ENCODE data around the gene EFCAB6.

EFCAB6 gene

GRCh38 chr22:43643387-43643786, 168.7 kb downstream of the EFCAB6 start:
- Histone ChIP-seq H3K4me1 (ENCODE audit: control insufficient read depth, insufficient read depth, low read length) (no peaks in the 10 kb centered on the region), H3K9ac (ENCODE audit: low read length) (no peak overlapping the region), H3K27me3 (ENCODE audit: control insufficient read depth, insufficient read depth, low read length) (no peaks in the 10 kb centered on the region), H3K36me3 (ENCODE audit: control insufficient read depth, insufficient read depth, low read length) (no peaks in the 10 kb centered on the region), H3K9me3 (ENCODE audit: control insufficient read depth, low read length) (no peaks in the 10 kb centered on the region), H3K4me3 (ENCODE audit: low read length) (no peak overlapping the region)

GRCh38 chr22:43642319-43643206, 169.5 kb downstream of the EFCAB6 start:
- Histone ChIP-seq H3K4me3 (ENCODE audit: low read length) (no peak overlapping the region), H3K9ac (ENCODE audit: low read length) (no peak overlapping the region), H3K36me3 (ENCODE audit: control insufficient read depth, insufficient read depth, low read length) (no peaks in the 10 kb centered on the region), H3K9me3 (ENCODE audit: control insufficient read depth, low read length) (no peaks in the 10 kb centered on the region), H3K27me3 (ENCODE audit: control insufficient read depth, insufficient read depth, low read length) (no peaks in the 10 kb centered on the region), H3K4me1 (ENCODE audit: control insufficient read depth, insufficient read depth, low read length) (no peaks in the 10 kb centered on the region)

DNA sequence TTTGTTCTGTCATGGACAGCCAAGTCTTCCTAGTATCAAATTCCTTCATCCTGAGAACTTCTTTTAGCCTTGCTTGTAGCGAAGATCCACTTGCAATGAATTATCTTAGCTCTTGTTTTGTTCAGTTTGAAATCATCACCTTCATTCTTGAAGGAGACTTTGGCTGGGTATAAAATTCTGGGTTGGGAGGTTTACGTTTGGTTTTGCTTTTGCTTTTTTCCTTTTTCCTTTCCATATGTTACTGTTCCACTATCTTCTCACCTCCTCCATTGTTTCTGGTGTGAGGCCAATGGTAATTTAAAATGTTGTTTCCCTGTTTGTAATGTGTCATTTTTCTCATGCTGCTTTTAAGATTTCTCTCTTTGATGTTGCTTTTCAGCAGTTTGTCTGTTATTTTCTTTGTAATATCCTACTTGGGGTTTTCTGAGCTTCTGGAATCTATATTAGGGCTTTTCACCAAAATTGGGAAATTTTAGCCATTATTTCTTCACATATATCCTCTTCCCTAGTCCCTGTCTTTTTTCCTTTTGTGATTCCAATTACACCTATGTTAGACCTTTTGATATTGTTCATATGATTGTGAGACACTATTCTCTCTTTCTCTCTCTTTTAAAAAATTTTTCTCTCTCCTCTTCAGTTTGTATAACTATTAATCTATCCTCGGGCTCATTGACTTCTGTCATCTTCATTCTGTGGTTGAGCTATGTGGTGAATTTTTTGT, 172.7 kb downstream of the EFCAB6 start:
- H3K4me1 ChIP-seq (ENCODE audit: control insufficient read depth, insufficient read depth, low read length) = no peaks in the 10 kb centered on the region
- H3K4me3 ChIP-seq (ENCODE audit: low read length) = no peak overlapping the region
- no peaks in the 10 kb centered on the region for H3K36me3 ChIP-seq (ENCODE audit: control insufficient read depth, insufficient read depth, low read length)
- H3K9me3 ChIP-seq (ENCODE audit: control insufficient read depth, low read length) = no peaks in the 10 kb centered on the region
- no peaks in the 10 kb centered on the region for H3K27me3 ChIP-seq (ENCODE audit: control insufficient read depth, insufficient read depth, low read length)
- H3K9ac ChIP-seq (ENCODE audit: low read length) = no peak overlapping the region

DNA sequence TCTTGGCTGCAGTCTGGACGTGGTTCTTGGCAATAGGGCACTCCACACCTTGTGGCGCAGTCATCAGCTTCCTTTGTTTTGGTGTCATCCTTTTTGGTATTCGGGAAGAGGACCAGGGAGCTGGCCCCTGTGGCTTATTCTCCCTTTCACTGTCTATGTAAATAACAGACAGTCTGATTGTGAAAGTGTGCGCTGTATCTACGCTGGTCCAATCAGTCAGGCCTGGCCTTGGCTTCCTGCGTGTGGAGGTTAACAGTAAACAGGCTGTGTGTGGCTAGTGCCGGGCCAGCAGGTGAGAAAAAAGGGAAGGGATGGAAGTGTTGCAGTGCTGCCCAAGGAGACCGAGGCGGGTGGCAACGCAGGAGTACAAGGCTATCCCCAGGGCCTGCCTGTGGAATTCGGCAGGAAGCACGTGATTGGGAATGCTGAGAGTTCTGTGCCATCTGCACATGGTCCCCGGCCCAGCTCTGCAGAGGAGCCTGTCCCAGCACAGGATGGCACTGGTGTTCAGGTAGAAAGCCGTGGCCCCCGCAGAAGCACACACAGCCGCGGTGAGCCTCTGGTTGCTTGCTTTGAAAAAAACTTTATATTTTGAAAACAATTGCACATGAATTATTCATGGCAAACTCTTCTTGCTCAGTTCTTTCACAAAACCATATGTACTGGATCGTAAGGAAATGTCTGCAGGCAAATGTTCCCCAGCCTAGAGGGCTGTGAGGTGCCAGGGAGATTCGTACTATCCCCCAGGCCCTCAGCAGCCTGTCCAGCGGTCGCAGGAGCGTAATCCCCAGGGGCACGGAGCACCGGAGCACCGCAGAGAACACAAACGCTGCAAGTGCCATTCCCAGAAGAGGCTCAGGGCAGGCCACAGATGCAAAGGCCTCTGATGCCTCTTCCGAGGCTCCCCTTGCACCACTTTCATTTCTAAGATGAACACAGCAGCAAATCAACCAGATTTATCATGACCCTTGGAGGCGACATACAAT, 174.5 kb downstream of the EFCAB6 start:
- Histone ChIP-seq H3K4me1 (ENCODE audit: control insufficient read depth, insufficient read depth, low read length) (no peaks in the 10 kb centered on the region), H3K36me3 (ENCODE audit: control insufficient read depth, insufficient read depth, low read length) (no peaks in the 10 kb centered on the region), H3K9ac (ENCODE audit: low read length) (no peak overlapping the region), H3K9me3 (ENCODE audit: control insufficient read depth, low read length) (no peaks in the 10 kb centered on the region), H3K27me3 (ENCODE audit: control insufficient read depth, insufficient read depth, low read length) (no peaks in the 10 kb centered on the region), H3K4me3 (ENCODE audit: low read length) (no peak overlapping the region)

- Histone ChIP-seq H3K4me1 (ENCODE audit: control insufficient read depth, insufficient read depth, low read length) (no peaks in the 10 kb centered on the region), H3K9ac (ENCODE audit: low read length) (no peak overlapping the region), H3K9me3 (ENCODE audit: control insufficient read depth, low read length) (no peaks in the 10 kb centered on the region)
These were observed 176.0 kb downstream of the EFCAB6 start for GRCh38 chr22:43636086-43636485.

DNA sequence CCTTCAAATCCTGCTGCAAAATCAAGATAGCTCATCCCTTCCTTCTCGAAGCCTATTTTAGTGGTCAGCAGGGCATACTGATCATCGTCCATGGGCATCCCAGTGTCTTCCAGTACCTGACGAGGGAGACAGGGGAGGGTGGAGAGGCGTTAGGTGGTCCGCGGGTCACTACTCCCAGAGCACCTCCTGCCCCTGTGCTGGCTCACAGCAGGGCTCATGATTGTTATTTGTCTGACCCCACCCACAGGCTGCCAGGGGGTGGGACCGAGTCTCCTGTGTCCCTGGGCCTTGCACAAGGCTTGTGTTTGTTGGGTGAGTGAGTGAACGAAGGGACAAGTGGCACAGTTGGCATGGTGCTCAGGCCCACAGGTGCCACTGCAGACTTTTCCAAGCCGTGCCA, 177.0 kb downstream of the EFCAB6 start:
- H3K4me1 ChIP-seq (ENCODE audit: control insufficient read depth, insufficient read depth, low read length) = no peaks in the 10 kb centered on the region
- no peak overlapping the region for H3K4me3 ChIP-seq (ENCODE audit: low read length)
- H3K27me3 ChIP-seq (ENCODE audit: control insufficient read depth, insufficient read depth, low read length) = no peaks in the 10 kb centered on the region
- H3K36me3 ChIP-seq (ENCODE audit: control insufficient read depth, insufficient read depth, low read length) = no peaks in the 10 kb centered on the region
- no peaks in the 10 kb centered on the region for H3K9me3 ChIP-seq (ENCODE audit: control insufficient read depth, low read length)
- H3K9ac ChIP-seq (ENCODE audit: low read length) = no peak overlapping the region

More at GRCh38 chr22:43636086-43636485, 176.0 kb downstream of the EFCAB6 start:
- Histone ChIP-seq H3K36me3 (ENCODE audit: control insufficient read depth, insufficient read depth, low read length) (no peaks in the 10 kb centered on the region), H3K4me3 (ENCODE audit: low read length) (no peak overlapping the region), H3K27me3 (ENCODE audit: control insufficient read depth, insufficient read depth, low read length) (no peaks in the 10 kb centered on the region)

DNA sequence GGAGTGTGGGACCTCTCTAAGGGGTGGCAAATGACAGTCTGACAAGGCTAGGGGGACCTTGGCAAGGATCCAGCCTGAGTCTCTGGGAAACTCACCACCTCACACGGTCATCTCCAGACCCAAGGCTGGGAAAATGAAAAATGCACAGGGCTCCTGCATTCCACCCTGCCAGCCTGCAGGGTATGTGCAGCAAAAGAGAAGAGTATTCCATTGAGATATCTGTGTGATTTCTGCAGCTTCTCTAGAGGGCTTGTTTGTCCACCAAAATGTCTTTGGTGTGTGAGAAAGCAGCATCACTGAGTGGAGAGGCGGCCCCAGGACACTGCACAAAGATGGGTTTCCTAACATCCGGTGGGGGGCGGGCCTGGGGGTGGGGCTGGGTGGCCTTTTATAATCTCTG, 177.8 kb downstream of the EFCAB6 start:
- Histone ChIP-seq H3K4me3 (ENCODE audit: low read length) (no peak overlapping the region), H3K9ac (ENCODE audit: low read length) (no peak overlapping the region), H3K4me1 (ENCODE audit: control insufficient read depth, insufficient read depth, low read length) (no peaks in the 10 kb centered on the region), H3K36me3 (ENCODE audit: control insufficient read depth, insufficient read depth, low read length) (no peaks in the 10 kb centered on the region), H3K27me3 (ENCODE audit: control insufficient read depth, insufficient read depth, low read length) (no peaks in the 10 kb centered on the region), H3K9me3 (ENCODE audit: control insufficient read depth, low read length) (no peaks in the 10 kb centered on the region)

DNA sequence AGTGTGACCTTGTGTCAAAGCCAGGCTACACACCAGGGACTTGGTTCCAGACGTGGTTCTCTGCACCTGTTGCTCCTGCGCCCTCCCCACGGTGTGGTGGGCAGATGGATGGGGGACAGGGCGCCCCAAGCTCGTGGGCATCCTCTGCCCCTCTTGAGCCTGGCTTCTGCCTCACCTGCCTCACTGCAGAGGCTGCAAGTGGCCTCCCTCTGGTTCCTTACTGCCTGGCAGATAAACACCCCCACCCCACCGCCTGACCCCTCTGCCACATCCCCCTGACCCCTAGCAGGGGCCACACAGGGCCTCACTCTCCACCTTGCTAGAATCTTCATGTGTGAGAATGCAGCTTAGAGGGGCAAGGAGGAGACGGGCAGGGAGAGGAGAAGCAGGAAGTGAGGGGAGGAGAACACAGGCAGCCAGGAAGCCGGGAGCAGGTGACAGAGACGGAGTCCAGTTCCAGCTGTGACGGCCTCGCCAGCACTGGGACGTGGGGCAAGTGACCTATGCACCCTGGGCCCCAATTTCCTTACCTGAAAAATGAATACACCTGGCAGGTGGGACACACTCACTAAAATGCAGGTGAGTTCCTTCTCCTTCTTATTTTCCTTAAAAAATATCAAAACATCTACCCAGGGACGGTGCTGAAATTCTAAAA, 178.3 kb downstream of the EFCAB6 start:
- no peaks in the 10 kb centered on the region for H3K36me3 ChIP-seq (ENCODE audit: control insufficient read depth, insufficient read depth, low read length)
- no peak overlapping the region for H3K9ac ChIP-seq (ENCODE audit: low read length)
- no peaks in the 10 kb centered on the region for H3K9me3 ChIP-seq (ENCODE audit: control insufficient read depth, low read length)
- H3K4me3 ChIP-seq (ENCODE audit: low read length) = no peak overlapping the region
- no peaks in the 10 kb centered on the region for H3K27me3 ChIP-seq (ENCODE audit: control insufficient read depth, insufficient read depth, low read length)
- no peaks in the 10 kb centered on the region for H3K4me1 ChIP-seq (ENCODE audit: control insufficient read depth, insufficient read depth, low read length)

- H3K36me3 ChIP-seq (ENCODE audit: control insufficient read depth, insufficient read depth, low read length) = no peaks in the 10 kb centered on the region
These were observed 180.3 kb downstream of the EFCAB6 start for GRCh38 chr22:43631846-43632245.

DNA sequence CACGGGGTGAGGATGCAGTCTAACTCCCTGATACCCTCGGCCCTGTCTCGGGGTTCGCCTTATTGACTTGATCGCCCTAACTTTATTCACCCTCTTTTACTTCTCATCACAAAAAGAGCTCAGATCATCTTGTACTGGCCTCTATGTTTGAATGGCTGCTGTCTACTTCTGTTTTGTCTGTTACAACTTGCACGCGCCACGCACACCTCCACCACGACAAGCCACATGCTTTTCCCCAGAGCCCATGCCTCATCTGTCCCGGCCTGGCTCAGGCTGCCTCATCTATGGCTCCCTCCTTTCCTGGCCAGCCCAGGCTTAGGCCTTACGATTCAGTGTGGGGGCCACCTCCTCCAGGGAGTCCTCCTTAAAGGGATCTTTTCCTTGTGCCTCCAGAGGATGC, 180.9 kb downstream of the EFCAB6 start:
- H3K4me3 ChIP-seq (ENCODE audit: low read length) = no peak overlapping the region
- H3K27me3 ChIP-seq (ENCODE audit: control insufficient read depth, insufficient read depth, low read length) = no peaks in the 10 kb centered on the region
- H3K9me3 ChIP-seq (ENCODE audit: control insufficient read depth, low read length) = no peaks in the 10 kb centered on the region
- no peaks in the 10 kb centered on the region for H3K4me1 ChIP-seq (ENCODE audit: control insufficient read depth, insufficient read depth, low read length)
- H3K36me3 ChIP-seq (ENCODE audit: control insufficient read depth, insufficient read depth, low read length) = no peaks in the 10 kb centered on the region
- no peak overlapping the region for H3K9ac ChIP-seq (ENCODE audit: low read length)

More at GRCh38 chr22:43631846-43632245, 180.3 kb downstream of the EFCAB6 start:
- H3K27me3 ChIP-seq (ENCODE audit: control insufficient read depth, insufficient read depth, low read length) = no peaks in the 10 kb centered on the region
- H3K9ac ChIP-seq (ENCODE audit: low read length) = no peak overlapping the region
- H3K9me3 ChIP-seq (ENCODE audit: control insufficient read depth, low read length) = no peaks in the 10 kb centered on the region
- no peaks in the 10 kb centered on the region for H3K4me1 ChIP-seq (ENCODE audit: control insufficient read depth, insufficient read depth, low read length)
- H3K4me3 ChIP-seq (ENCODE audit: low read length) = no peak overlapping the region

- Histone ChIP-seq H3K4me1 (ENCODE audit: control insufficient read depth, insufficient read depth, low read length) (no peaks in the 10 kb centered on the region), H3K9me3 (ENCODE audit: control insufficient read depth, low read length) (no peaks in the 10 kb centered on the region), H3K27me3 (ENCODE audit: control insufficient read depth, insufficient read depth, low read length) (no peaks in the 10 kb centered on the region), H3K9ac (ENCODE audit: low read length) (no peak overlapping the region), H3K4me3 (ENCODE audit: low read length) (no peak overlapping the region), H3K36me3 (ENCODE audit: control insufficient read depth, insufficient read depth, low read length) (no peaks in the 10 kb centered on the region)
These were observed 181.7 kb downstream of the EFCAB6 start for GRCh38 chr22:43630451-43630850.
